ENCODE results near the gene MYO1C. TPM values are rescaled to one million over a fixed set of nuclear protein-coding genes. Genes with fewer than 3 reads are reported as not detected.

Gene MYO1C
- total and polyA plus RNA-seq, 2 of the 8 experiments (the other 6 are each of a cell fraction or from before 2014, with no cell fraction given): 40.1 to 78.6 TPM

DNA sequence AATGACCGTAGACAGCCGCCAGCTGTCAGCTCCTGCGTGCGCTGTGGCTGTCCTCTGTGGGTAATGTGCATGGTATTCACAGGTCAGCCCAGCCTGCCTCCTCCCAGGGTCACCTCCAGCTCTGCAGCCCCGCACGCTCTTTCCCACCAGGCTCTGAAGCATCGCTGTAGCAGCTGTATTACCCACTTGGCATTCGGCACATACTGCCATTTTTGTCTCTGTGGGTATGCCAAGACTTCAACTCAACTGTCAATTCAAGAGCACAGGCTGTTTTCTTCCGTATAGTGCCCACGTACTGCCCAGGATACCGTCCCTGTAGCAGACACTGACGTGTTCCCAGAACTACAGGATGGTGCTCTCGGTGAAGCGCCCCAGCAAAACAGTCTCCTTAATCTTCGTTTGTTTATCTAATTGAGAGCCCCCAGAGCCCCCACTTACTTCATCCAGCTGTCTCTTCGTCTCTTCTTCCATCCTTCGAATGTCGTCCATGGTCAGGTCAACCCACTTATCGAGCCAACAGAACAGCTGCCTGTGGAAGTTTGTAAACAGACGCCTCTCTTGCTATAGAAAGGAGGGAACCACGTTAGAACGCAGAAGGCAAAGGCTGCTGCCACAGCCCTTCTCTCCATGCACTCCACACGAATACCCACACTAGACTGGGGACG is 41.3 kb upstream of the MYO1C start (continued):
- no peak for TF ChIP-seq RAD21 (IDR thresholded peaks at IDR 0.05 in 1 of 2, conservative IDR thresholded peaks at IDR 0.05 in 1 of 2; ENCODE audit: low read depth in 2 of 2, low read length in 2 of 2)
- no peak for TF ChIP-seq KDM5A (IDR thresholded peaks at IDR 0.05; ENCODE audit: low read length)
- no peak for TF ChIP-seq PHF8 (conservative IDR thresholded peaks at IDR 0.05; ENCODE audit: low read depth, low read length)
- no peak for TF ChIP-seq SAP30 (IDR thresholded peaks at IDR 0.05; ENCODE audit: insufficient read depth, insufficient replicate concordance, low read length)
- TF ChIP-seq, protein P1, sequence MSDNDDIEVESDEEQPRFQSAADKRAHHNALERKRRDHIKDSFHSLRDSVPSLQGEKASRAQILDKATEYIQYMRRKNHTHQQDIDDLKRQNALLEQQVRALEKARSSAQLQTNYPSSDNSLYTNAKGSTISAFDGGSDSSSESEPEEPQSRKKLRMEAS (IDR thresholded peaks at IDR 0.05): no peak
